ENCODE measurements around the gene SLC22A8.
"Not testable (repeated sequence)": the region's sequence is repeated elsewhere in the genome, so short reads cannot be mapped to it uniquely, and the experiment has no call there.

SLC22A8 gene

DNA sequence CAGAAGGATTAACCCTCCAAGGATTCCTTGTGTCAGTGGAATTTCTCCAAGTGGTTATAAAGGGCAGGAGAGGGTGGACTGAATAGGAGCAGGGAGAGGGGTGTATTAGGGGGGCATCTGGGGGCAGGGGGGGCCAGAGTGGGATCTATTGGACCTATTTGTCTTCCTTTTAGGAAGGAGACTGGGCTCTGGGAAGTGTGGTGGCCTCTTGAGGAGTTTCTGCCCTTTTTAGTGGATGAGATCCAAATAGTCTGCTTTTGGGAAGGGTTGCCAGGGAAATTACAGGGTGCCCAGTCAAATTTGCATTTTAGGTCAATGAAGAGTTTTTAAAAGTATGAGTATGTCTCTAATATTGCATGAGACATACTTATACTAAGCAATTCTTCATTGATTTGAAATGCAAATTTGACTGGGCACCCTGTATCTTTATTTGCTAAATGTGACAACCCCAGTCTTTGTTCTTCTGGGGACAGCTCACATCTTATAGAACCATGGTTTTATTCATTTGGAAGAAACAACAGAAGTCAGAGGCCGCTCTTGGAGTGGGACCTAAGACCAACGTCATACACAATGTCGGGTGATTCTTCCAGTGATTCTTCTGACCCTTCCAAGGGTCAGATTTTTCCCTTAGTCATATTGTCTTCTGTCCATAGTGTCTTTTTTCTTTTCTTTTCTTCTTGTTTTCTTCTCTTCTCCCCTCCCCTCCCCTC lies 30.4 kb downstream of the SLC22A8 start:
- no peak for DNase-seq

DNA sequence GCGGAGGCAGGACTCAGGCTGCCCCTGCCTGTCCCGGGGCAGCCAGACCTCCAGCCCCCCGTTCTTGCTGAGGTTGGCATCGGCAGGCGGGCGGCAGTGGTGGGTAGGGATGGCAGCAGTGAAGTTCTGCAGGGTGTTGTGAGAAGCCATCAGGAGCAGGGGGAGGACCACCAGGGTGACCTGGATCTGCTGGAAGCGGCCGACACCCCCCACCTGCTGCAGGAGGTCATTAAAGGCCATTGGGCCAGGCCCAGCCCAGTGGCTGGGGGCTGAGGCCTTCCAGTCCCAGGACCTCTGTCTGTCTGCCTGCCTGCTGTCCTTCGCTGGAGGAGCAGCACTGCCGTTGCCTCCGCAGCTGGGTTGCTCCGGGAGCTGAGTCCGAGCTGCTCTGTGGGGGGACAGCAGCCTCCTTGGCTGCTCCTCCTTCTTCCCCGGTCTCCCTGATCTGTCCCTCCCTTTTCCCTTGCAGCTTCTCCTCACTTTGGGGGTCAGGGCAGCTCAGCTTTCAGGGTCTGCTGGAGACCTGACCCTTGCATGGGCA lies 31.1 kb downstream of the SLC22A8 start, which contains the start of gene SLC22A6:
SLC22A6 (minus strand) TSS at position 517 of the 541 bp plus-strand sequence; CDS start at position 240, 277 bp downstream.
- DNase-seq: no peak

DNA sequence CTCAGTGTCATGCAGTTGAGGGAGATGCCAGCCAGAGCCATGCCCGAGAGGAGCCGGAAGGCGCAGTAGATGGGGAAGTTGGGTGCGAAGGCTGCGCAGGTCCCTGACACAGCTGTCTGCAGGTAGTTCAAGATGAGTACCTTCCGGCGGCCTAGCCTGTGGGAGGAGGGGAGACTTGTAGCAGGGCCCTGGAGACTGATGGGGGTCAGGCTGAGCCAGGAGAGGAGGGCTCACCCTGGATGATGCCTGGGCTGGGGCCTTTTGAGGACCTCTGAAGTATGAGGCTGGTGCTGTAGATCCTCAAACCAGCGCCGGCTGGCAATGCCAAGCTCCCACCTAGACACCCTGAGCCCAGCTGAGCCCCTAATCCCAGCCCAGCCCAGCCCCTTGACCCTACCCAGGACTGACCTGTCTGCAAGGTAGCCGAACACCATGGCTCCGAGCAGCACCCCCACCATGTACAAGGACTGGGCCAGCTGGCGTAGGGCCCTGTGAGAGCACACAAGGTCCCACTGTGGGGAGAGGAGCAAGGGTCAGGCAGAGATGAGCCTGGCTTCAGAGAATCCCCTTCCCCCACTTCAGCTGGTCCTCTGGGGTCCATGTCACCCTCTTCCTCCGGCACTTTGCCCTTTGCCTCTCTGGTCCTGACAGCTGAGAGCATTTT lies 32.0 kb downstream of the SLC22A8 start:
- DNase-seq: no peak

DNA sequence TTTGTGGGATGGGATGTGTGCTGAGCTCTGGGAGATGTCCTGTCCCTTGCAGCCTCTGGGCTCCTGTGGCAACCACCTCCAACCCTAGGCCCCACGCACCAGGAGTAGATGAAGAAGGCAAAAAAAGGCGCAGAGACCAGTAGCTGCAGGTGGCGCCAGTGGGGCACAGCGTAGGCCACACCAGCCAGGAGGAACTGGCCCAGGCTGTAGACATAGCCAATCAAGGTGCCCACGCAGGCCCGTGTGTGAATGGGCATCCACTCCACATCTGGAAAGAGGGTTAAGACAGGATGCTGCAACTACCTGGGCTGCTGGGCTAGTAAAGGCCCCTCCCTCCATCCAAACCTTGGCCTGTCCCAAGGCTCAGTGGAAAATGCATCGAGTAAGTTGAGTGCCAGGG lies 33.9 kb downstream of the SLC22A8 start:
- DNase-seq: no peak

DNA sequence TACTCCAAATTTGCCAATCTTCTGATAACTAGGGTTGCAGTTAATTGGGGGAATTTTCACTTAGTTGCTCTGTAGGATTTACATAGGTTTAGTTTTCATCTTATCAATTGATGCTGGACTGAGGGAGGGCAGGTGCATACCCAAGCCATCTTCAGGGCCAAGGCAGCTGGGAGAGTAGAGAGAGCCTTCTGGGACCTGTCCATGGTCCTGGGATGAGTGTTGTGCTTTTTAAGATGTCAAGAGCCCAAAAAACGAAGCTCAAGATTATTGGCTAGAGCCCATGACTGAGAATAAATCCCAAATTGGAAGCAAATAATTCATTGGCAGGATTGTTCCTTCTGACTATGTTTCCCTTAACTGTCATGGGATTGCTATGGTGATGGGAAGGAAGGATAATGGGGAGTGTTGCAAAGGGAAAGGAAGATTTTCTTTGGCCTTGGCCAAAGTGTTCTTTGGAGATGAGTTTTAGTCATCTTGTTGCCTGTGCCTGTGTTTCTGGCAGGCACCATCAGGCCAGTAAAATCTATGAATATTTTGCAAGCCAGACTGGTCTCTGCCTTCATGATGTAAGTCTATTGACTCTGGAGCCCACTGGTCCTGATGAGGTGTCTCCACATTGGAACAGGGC lies 35.4 kb downstream of the SLC22A8 start:
- no peak for DNase-seq

DNA sequence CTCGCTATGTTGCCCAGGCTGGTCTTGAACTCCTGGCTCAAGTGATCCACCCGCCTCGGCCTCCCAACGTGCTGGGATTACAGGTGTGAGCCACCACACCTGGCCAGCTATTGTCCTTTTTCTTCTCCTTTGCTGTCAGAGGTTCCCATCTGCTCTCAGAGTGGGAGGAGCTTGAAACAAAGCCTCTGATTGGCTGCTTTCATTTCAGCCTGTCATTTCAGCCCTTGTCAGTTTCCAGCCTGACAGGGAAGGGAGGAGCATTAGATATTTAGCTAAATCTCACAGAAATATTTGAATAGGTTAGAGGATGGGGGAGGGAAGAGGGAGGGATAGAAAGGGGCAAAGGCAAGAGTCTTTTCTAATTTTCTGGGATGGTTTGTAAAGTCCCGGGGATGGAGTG lies 39.5 kb downstream of the SLC22A8 start:
- DNase-seq: peak in 1 of 3 experiments; percentile 10

DNA sequence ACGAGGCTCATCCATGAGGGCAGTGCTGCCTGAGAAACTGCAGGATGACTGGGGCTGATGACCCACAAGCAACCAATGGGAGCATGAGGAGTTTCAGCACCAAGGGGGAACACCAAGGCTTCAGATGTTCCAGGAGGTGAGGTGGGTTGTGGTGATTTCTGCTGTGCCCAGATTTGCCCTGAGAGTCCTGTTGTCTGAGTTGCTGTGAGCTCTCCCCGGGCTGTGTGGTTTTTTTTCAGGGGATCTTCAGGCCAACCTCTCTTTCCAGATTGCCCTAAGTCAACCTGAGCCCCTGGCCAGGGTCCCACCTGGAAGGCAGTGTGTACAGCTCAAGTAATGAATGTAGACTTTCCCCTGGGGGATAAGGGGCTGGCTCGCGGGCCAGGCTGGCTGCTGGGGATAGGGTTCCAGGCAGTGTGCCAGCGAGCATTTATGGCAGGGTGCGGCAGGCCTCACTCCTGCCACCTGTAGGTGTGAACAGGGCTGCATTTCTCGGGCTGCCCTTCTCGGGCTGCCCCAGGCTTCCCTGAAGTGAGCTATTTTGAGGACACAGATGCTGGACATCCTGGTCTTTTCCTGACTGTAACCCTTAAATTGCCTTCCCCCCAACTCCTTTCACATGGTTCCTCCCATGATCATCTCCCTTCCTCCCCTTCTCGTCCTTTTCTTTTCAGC lies 40.7 kb downstream of the SLC22A8 start:
- DNase-seq: peak; percentile 23 to 39 (median 38)

DNA sequence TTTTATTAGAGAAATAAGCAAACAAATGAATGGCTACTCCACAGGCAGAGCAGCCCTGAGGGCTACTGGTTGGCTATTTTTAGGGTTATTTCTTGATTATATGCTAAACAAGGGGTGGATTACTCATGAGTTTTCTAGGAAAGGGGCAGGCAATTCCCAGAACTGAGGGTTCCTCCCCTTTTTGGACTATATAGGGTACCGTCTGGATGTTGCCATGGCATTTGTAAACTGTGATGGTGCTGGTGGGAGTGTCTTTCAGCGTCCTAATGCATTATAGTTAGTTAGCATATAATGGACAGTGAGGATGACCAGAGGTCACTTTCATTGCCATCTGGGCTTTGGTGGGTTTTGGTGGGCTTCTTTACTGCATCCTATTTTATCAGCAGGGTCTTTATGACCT lies 50.1 kb downstream of the SLC22A8 start:
- DNase-seq: no peak

DNA sequence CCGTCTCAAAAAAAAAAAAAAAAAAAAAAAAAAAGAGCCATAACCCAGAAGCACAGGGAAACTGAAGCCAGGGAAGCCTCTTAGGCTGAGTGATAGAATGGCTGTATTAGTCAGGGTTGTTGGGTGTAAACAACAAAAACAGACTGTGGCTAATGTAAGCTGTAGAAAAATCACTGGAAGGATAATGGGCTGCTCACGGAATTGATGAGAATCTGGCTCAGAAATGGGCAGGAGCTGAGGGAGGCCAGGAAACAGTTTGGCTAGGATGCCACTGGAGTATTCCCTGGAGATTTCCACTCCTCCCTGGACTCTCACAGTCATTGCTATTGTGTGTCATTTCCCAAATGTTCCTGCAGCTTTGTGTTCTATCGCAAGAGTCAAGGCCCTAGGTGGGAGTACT lies 53.2 kb downstream of the SLC22A8 start:
- peak in 1 of 3 experiments; percentile 17 for DNase-seq

DNA sequence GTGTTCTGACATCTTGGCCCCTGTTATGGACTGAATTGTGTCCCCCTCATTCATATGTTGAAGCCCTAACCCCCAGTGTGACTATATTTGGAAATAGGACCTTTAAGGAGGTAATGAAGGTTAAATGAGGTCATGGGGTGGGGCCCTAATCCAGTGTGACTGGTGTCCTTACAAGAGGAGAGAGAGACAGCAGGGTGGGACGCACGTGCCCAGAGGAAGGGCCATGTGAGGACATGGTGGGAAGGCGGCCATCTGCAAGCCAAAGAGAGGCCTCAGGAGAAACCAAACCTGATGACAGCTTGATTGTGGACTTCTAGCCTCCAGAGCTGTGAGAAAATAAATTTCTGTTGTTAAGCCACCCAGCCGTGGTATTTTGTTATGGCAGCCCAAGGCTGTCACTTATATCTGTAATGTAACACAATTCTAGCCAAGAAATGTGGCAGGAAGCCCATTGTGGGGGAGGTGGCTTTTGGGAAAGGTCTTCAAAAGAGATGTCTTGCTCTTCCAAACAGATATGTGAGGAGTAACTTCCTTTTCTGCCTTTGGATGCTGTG lies 54.5 kb downstream of the SLC22A8 start:
- no peak for DNase-seq

DNA sequence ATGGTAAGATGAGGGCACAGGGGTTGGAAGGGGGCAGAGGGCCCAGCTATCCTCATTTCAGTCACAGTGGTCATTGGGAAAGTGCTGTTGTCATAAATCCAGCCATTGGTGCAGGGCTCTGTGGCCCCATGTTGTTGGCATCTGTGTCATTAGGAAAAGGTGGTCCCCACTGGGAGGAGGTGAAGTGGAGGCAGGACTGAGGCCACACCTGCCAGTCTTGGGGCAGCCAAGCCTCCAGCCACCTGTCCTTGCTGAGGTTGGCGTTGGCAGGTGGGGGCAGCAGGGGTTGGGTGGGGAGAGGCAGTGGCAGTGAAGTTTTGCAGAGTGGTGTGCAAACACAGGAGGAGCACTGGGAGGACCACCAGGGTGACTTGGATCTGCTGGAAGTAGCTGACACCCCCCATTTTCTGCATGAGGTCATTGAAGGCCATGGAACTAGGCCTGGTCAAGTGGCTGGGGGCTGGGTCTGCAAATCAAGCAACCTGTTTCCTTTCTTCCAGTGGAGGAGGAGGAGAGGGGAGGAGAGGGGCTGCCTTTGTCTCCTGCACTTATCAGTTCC lies 56.1 kb downstream of the SLC22A8 start:
- DNase-seq: no peak

DNA sequence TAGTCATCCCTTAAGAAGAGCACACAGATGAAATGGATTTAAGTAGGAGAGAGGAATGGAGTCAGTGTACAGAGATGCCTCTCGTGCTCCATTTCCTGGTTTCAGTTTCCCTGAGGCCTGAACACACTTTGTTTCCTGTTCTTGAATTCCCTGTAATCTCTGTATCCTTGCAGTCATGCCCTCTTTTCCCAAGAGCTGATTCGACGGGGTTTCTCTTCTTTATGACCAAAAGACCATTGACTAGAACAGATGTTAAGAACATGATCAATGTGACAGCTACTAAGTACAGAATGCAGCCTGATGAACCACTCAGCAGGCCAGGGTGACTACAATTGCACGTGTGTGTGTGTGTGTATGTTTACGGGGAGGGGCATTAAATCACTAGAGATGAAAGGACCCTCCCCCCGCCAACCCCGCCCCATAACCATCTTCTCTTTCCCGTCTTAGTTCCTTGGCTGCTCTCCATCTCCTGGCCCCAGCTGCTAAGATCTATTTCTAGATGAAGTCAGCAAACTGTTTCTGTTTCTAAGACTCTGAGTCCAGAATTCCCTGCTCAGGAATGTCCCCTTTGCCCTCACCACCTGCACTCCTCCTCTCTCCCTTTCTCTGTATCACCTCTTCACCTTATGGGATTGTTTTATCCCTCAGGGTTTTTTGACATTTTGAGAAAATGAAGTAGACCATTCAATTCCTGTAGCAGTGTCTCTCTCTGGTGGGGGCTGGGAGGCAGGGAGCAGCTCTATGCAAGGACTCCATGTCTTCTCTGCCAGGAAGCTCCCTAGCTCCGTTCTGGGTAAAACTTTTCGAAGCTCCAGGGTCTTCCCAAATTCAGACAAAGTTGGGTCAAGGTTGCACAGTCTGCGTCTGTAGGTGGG lies 56.9 kb downstream of the SLC22A8 start:
- peak in 2 of 3 experiments; percentile 20 to 40 for DNase-seq

DNA sequence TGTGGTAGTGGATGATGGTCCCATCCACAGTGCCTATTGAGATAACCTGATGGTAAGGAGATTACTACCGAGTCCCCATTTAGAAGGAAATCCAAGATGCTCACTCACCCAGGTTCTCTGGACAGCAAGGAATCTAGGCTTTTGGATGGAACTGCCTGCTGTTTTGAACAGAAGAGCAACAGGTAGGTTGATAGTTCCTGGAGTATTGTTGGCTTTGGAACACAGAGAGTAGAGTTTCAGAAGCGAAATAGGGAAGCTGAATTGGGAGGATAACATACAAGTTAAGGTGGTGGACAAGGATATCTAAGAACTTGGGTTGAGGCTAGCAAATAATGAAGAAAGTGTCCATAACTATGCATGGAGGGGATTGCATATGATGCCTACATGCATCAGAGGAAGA lies 58.5 kb downstream of the SLC22A8 start:
- no peak for DNase-seq

DNA sequence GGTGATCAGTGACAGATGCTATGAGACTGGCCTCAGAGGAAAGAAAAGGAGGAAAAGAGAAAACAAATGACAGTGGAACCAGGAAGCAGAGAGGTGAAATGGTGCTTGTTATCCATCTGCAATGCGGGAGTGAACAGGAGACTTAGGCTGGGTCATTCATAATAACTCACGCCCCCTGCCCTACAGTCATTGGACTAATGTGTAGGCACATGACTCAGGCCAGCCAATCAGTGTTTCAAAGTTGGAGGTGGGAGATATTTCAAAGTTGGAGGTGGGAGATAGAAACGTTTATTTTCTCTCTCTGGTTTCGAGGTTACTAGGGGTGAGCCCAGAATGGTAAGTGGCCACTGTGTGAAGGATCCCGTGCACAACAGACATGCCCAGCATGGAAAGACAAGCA lies 61.2 kb downstream of the SLC22A8 start:
- no peak for DNase-seq

DNA sequence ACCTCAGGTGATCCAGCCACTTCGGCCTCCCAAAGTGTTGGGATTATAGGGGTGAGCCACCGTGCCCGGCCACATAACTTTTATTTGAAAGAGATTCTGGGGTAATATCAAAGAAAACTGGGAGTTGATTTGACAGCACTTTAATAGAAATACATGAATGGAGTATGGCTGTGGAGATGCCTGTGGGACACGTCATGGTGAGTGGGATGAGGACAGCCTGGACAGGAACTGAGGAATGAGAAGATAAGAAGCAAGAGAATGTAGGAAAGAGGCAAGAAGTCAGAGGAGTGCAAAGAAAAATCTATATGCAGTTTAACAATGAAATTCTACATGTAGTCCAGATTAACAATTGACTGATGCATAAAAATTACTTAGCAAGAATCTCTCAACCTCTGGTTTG lies 61.8 kb downstream of the SLC22A8 start:
- DNase-seq: no peak

DNA sequence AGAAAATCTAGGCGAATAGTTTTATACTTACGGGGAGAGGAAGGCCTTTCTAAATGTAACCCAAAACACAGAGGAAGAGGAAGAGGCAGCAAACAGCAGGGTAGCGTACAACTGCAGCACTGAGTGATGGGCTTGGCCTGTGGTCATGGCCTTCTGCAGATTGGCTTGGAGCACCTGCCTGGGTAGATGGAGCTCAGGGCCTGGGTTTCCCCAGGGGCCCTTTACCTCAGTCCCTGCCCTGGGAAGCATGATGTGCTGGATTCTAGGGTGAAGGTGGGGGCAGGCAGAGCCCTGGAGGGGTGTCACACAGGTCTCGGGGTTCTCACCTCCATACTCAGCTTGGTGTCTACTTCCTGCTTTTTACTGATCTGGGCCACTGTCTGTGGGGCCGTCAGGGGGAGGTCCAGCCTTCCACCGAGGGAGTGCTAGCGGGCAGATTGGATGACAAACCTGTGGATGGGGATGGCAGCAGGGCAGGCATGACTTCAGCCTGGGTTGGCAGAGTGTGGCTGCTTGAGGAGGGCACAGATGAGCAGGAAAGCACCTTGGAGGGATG lies 66.8 kb downstream of the SLC22A8 start:
- DNase-seq: no peak

DNA sequence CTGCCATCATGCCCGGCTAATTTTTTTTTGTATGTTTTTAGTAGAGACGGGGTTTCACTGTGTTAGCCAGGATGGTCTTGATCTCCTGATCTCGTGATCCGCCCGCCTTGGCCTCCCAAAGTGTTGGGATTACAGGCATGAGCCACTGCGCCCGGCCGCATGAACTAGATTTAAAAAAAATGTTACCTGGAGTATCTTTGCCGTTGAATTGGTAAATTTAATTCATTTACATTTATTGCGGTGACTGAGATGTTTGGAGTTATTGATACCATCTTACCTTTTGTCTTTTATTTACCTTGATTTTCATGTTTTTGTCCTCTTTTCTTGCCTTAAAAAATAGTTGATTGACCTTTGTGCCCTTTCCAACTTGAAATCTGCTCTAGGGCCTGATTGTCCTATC lies 70.1 kb downstream of the SLC22A8 start:
- DNase-seq: not testable (repeated sequence)
